Activated T-helper 9 cell treated with anti-CD3 and anti-CD28 coated beads, Interleukin-2, amount 50 U/mL, for 16 hours (primary cell): ENCODE data around the gene PPP6R1.
"Not testable (repeated sequence)": the region's sequence is repeated elsewhere in the genome, so short reads cannot be mapped to it uniquely, and the experiment has no call there.

Experiments
- DNase-seq: peaks from one replicate; pipeline ENCODE4 v3.0.0-alpha.2; 2020; ENCODE audit warnings: low read depth

The PPP6R1 gene

GRCh38 chr19:55223291-55224037 lies 35.4 kb downstream of the PPP6R1 start:
- DNase-seq = no peak

GRCh38 chr19:55220525-55220924 lies 38.3 kb downstream of the PPP6R1 start:
- no peak for DNase-seq

- no peak for DNase-seq
Measured at GRCh38 chr19:55216461-55217198, 42.2 kb downstream of the PPP6R1 start.

- no peak for DNase-seq
Measured at GRCh38 chr19:55213547-55213946, 45.3 kb downstream of the PPP6R1 start.

- no peak for DNase-seq
Measured at GRCh38 chr19:55212447-55212846, 46.4 kb downstream of the PPP6R1 start.

GRCh38 chr19:55209693-55210472 lies 48.9 kb downstream of the PPP6R1 start:
- no peak for DNase-seq

- no peak for DNase-seq
Measured at GRCh38 chr19:55208880-55209692, 49.7 kb downstream of the PPP6R1 start, which contains the start of gene PTPRH. Gene PTPRH, minus strand, starts transcription at chr19:55209501. Its CDS starts 68 bp downstream, at chr19:55209433.

- no peak for DNase-seq
Measured at GRCh38 chr19:55206664-55207500, 51.9 kb downstream of the PPP6R1 start.

GRCh38 chr19:55202199-55202598 lies 56.6 kb downstream of the PPP6R1 start:
- not testable (repeated sequence) for DNase-seq

- DNase-seq = no peak
Measured at GRCh38 chr19:55199620-55200204, 59.1 kb downstream of the PPP6R1 start.

- no peak for DNase-seq
Measured at GRCh38 chr19:55198651-55199050, 60.2 kb downstream of the PPP6R1 start.

- DNase-seq = no peak
Measured at GRCh38 chr19:55197528-55197927, 61.3 kb downstream of the PPP6R1 start.

- DNase-seq = no peak
Measured at GRCh38 chr19:55196803-55197202, 62.0 kb downstream of the PPP6R1 start.

GRCh38 chr19:55193481-55193880 lies 65.3 kb downstream of the PPP6R1 start:
- DNase-seq = no peak

- DNase-seq = no peak
Measured at GRCh38 chr19:55189403-55189835, 69.4 kb downstream of the PPP6R1 start.

GRCh38 chr19:55188625-55189024 lies 70.2 kb downstream of the PPP6R1 start:
- no peak for DNase-seq

GRCh38 chr19:55186080-55186479 lies 72.7 kb downstream of the PPP6R1 start:
- DNase-seq = no peak

GRCh38 chr19:55181740-55182139 lies 77.1 kb downstream of the PPP6R1 start:
- no peak for DNase-seq
